Stimulated activated naive CD8-positive, alpha-beta T cell treated with anti-CD3 and anti-CD28 coated beads, Interleukin-15, Interleukin-2, amounts not matched to agents 100 ng/mL and 50 ng/mL, for 24 hours (primary cell): ENCODE data around the gene LACTBL1.

ENCODE experiments used
- H3K27ac Mint-ChIP-seq: one replicate; pipeline ENCODE4 v1.8.0; 2021; ENCODE audit warnings: mild to moderate bottlenecking, mixed read lengths
- H3K27me3 Mint-ChIP-seq: one replicate; pipeline ENCODE4 v1.8.0; 2021; ENCODE audit warnings: mixed read lengths
- H3K36me3 Mint-ChIP-seq: one replicate; pipeline ENCODE4 v1.8.0; 2021; ENCODE audit warnings: low read depth, mixed read lengths
- H3K4me1 Mint-ChIP-seq: one replicate; pipeline ENCODE4 v1.8.0; 2021; ENCODE audit warnings: low read depth, mixed read lengths
- H3K4me3 Mint-ChIP-seq: one replicate; pipeline ENCODE4 v1.8.0; 2021; ENCODE audit warnings: mild to moderate bottlenecking, mixed read lengths
- H3K9me3 Mint-ChIP-seq: one replicate; pipeline ENCODE4 v1.8.0; 2021; ENCODE audit warnings: mixed read lengths

The LACTBL1 gene

GRCh38 chr1:22914633-22915217, 57.9 kb downstream of the LACTBL1 start:
- H3K27me3 Mint-ChIP-seq: peaks cover 4% of the 10 kb centered on the region
- no peak overlapping the region for H3K27ac Mint-ChIP-seq
- no peaks in the 10 kb centered on the region for H3K36me3 Mint-ChIP-seq
- H3K4me1 Mint-ChIP-seq: no peaks in the 10 kb centered on the region
- H3K4me3 Mint-ChIP-seq: no peak overlapping the region
- H3K9me3 Mint-ChIP-seq: no peaks in the 10 kb centered on the region

- H3K27ac Mint-ChIP-seq: no peak overlapping the region
- no peak overlapping the region for H3K4me3 Mint-ChIP-seq
- H3K27me3 Mint-ChIP-seq: peaks cover 4% of the 10 kb centered on the region
- H3K9me3 Mint-ChIP-seq: no peaks in the 10 kb centered on the region
- H3K4me1 Mint-ChIP-seq: no peaks in the 10 kb centered on the region
- no peaks in the 10 kb centered on the region for H3K36me3 Mint-ChIP-seq
Observed at GRCh38 chr1:22914156-22914555, 58.5 kb downstream of the LACTBL1 start.

- Mint-ChIP-seq H3K4me3 (no peak overlapping the region), H3K4me1 (no peaks in the 10 kb centered on the region), H3K27me3 (peaks cover 4% of the 10 kb centered on the region), H3K27ac (no peak overlapping the region), H3K36me3 (no peaks in the 10 kb centered on the region), H3K9me3 (no peaks in the 10 kb centered on the region)
Observed at GRCh38 chr1:22913421-22914141, 59.1 kb downstream of the LACTBL1 start.

- Mint-ChIP-seq H3K9me3 (no peaks in the 10 kb centered on the region), H3K27ac (no peak overlapping the region), H3K4me3 (no peak overlapping the region), H3K27me3 (peaks cover 4% of the 10 kb centered on the region), H3K36me3 (no peaks in the 10 kb centered on the region), H3K4me1 (no peaks in the 10 kb centered on the region)
Observed at GRCh38 chr1:22912311-22912710, 60.4 kb downstream of the LACTBL1 start.

GRCh38 chr1:22910986-22911651, 61.5 kb downstream of the LACTBL1 start:
- no peaks in the 10 kb centered on the region for H3K9me3 Mint-ChIP-seq
- H3K4me3 Mint-ChIP-seq: no peak overlapping the region
- peaks cover 4% of the 10 kb centered on the region for H3K27me3 Mint-ChIP-seq

GRCh38 chr1:22910286-22910685, 62.4 kb downstream of the LACTBL1 start:
- H3K36me3 Mint-ChIP-seq: no peaks in the 10 kb centered on the region
- H3K9me3 Mint-ChIP-seq: no peaks in the 10 kb centered on the region
- H3K4me1 Mint-ChIP-seq: no peaks in the 10 kb centered on the region
- no peak overlapping the region for H3K4me3 Mint-ChIP-seq
- no peak overlapping the region for H3K27ac Mint-ChIP-seq
- H3K27me3 Mint-ChIP-seq: peaks cover 4% of the 10 kb centered on the region

More at GRCh38 chr1:22910986-22911651, 61.5 kb downstream of the LACTBL1 start:
- H3K4me1 Mint-ChIP-seq: no peaks in the 10 kb centered on the region
- no peak overlapping the region for H3K27ac Mint-ChIP-seq
- no peaks in the 10 kb centered on the region for H3K36me3 Mint-ChIP-seq

- Mint-ChIP-seq H3K27me3 (no peaks in the 10 kb centered on the region), H3K9me3 (no peaks in the 10 kb centered on the region), H3K27ac (no peak overlapping the region), H3K36me3 (no peaks in the 10 kb centered on the region), H3K4me1 (no peaks in the 10 kb centered on the region), H3K4me3 (no peak overlapping the region)
Observed at GRCh38 chr1:22908880-22909426, 63.7 kb downstream of the LACTBL1 start.

- Mint-ChIP-seq H3K36me3 (no peaks in the 10 kb centered on the region), H3K9me3 (no peaks in the 10 kb centered on the region), H3K4me1 (no peaks in the 10 kb centered on the region), H3K27me3 (no peaks in the 10 kb centered on the region), H3K4me3 (no peak overlapping the region), H3K27ac (no peak overlapping the region)
Observed at GRCh38 chr1:22907528-22907927, 65.1 kb downstream of the LACTBL1 start.

GRCh38 chr1:22906968-22907367, 65.7 kb downstream of the LACTBL1 start:
- H3K27ac Mint-ChIP-seq: no peak overlapping the region
- no peaks in the 10 kb centered on the region for H3K27me3 Mint-ChIP-seq
- H3K4me3 Mint-ChIP-seq: no peak overlapping the region
- H3K36me3 Mint-ChIP-seq: no peaks in the 10 kb centered on the region
- H3K9me3 Mint-ChIP-seq: no peaks in the 10 kb centered on the region
- H3K4me1 Mint-ChIP-seq: no peaks in the 10 kb centered on the region

- no peak overlapping the region for H3K27ac Mint-ChIP-seq
- H3K36me3 Mint-ChIP-seq: no peaks in the 10 kb centered on the region
- H3K4me1 Mint-ChIP-seq: no peaks in the 10 kb centered on the region
- no peak overlapping the region for H3K4me3 Mint-ChIP-seq
- no peaks in the 10 kb centered on the region for H3K9me3 Mint-ChIP-seq
- peaks cover 12% of the 10 kb centered on the region for H3K27me3 Mint-ChIP-seq
Observed at GRCh38 chr1:22903113-22903512, 69.6 kb downstream of the LACTBL1 start.
